G401.6 (cell line): Measurements from ENCODE around the gene SMARCA2.
"Not testable (repeated sequence)": the region's sequence is repeated elsewhere in the genome, so short reads cannot be mapped to it uniquely, and the experiment has no call there.

Experiments
- FAIRE-seq: peaks from 2 replicates; lab custom pipeline; 2012; peaks lifted over from hg19 to GRCh38; lab: Jason Lieb, UNC

The SMARCA2 gene

GRCh38 chr9:2145746-2146145 lies 130.6 kb downstream of the SMARCA2 start:
- FAIRE-seq, result no peak

- not testable (repeated sequence) for FAIRE-seq
Observed at GRCh38 chr9:2146700-2147099, 131.6 kb downstream of the SMARCA2 start.

- FAIRE-seq, result no peak
Observed at GRCh38 chr9:2150338-2150737, 135.2 kb downstream of the SMARCA2 start.

- no peak for FAIRE-seq
Observed at GRCh38 chr9:2151171-2151570, 136.0 kb downstream of the SMARCA2 start.

- no peak for FAIRE-seq
Observed at GRCh38 chr9:2152966-2153629, 138.0 kb downstream of the SMARCA2 start.

- no peak for FAIRE-seq
Observed at GRCh38 chr9:2153630-2154217, 138.6 kb downstream of the SMARCA2 start.

- FAIRE-seq, result no peak
Observed at GRCh38 chr9:2154731-2155130, 139.6 kb downstream of the SMARCA2 start.

- FAIRE-seq, result no peak
Observed at GRCh38 chr9:2155966-2156365, 140.8 kb downstream of the SMARCA2 start.

GRCh38 chr9:2157277-2158110 lies 142.3 kb downstream of the SMARCA2 start:
- FAIRE-seq, result no peak

- no peak for FAIRE-seq
Observed at GRCh38 chr9:2158111-2158610, 143.0 kb downstream of the SMARCA2 start.

GRCh38 chr9:2158766-2159430 lies 143.8 kb downstream of the SMARCA2 start:
- FAIRE-seq, result peak; percentile 31

- FAIRE-seq, result no peak
Observed at GRCh38 chr9:2159521-2160454, 144.6 kb downstream of the SMARCA2 start.

GRCh38 chr9:2161661-2162060 lies 146.5 kb downstream of the SMARCA2 start:
- FAIRE-seq, result no peak

- FAIRE-seq, result no peak
Observed at GRCh38 chr9:2163231-2163885, 148.2 kb downstream of the SMARCA2 start.

- no peak for FAIRE-seq
Observed at GRCh38 chr9:2164268-2164667, 149.1 kb downstream of the SMARCA2 start.

GRCh38 chr9:2166203-2166602 lies 151.1 kb downstream of the SMARCA2 start:
- no peak for FAIRE-seq

GRCh38 chr9:2169035-2169434 lies 153.9 kb downstream of the SMARCA2 start:
- no peak for FAIRE-seq

- no peak for FAIRE-seq
Observed at GRCh38 chr9:2170722-2171121, 155.6 kb downstream of the SMARCA2 start.

- FAIRE-seq, result no peak
Observed at GRCh38 chr9:2173170-2173569, 158.0 kb downstream of the SMARCA2 start.

- FAIRE-seq, result no peak
Observed at GRCh38 chr9:2173861-2174260, 158.7 kb downstream of the SMARCA2 start.

GRCh38 chr9:2174306-2174705 lies 159.2 kb downstream of the SMARCA2 start:
- FAIRE-seq, result no peak
